ENCODE results near the gene PPTC7.
"Not testable (repeated sequence)": the region's sequence is repeated elsewhere in the genome, so short reads cannot be mapped to it uniquely, and the experiment has no call there.

PPTC7 gene

DNA sequence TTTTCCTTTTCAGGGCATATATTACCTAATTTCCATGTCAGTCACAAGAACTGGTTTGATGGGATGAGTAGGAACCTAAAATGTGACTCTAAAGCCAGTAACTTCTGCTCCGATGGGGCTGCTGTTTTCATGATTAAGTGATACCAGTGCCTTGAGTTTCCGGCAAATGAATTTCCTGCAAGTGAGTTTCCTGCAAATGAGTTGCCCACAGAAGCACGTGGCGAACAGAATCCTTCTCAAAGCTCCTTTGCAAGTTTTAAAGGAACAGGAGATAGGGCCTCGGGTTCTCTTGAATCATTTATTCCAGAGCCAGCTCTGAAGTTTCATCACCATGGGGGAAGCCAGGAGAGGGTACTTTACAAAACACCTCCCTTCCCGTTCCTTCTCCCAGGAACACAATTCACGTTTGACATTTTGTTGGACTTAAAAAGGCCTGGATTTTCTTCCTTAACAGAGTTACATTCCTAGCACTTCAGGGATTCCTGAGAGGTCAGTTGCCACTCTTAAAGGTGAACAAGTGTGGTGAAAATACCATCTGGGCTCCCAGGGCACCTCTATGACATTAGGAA lies 2.2 kb upstream of the PPTC7 start:
- peak; percentile 67 for DNase-seq (ENCODE audit: low spot score)

- peak; percentile 76 for DNase-seq (ENCODE audit: low spot score)
Observed at GRCh38 chr12:110582276-110583136, 612 bp downstream of the PPTC7 start.

DNA sequence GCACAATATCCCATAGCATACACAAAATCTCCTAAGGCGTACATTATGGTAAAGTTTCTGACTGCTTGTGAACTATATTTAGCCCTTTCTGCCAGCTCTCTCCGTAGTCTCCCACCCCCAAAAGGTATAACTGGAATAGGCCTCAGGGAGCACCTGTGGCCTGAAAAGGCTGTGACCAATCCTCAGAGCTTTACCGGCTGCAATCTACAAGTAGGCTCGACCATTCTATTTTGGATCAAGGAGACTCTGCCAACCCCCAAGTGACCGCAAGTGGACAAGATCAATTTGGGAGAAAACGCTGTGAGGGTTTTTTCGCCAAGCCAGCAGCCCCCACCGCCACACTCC lies 1.2 kb downstream of the PPTC7 start:
- no peak for DNase-seq (ENCODE audit: low spot score)

DNA sequence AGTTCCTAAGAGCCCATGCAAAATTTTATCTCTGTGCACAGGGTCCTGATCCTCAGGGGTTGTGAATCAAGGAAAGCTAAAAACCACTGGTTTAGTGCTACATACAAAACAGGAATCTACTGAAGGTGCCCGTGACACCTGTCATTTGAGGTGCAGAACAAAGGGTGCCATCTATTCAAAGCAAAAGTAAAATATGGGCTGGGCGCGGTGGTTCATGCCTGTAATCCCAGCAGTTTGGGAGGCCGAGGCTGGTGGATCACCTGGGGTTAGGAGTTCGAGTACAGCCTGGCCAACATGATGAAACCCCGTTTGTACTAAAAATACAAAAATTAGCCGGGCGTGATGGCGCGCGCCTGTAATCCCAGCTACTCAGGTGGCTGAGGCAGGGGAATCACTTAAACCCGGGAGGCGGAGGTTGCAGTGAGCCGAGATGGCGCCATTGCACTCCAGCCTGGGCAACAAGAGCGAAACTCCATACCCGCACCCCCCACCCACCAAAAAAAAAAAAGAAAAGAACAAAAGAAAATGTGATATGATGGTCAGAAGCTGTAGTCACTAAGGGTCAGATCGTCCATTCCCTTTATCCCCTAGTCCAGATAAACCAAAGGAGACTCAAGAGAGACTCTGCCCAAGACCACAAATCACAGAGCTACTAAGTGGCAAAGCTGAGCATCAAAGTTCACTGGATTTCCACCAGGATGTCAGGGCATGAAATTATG lies 3.4 kb downstream of the PPTC7 start:
- no peak for DNase-seq (ENCODE audit: low spot score)

DNA sequence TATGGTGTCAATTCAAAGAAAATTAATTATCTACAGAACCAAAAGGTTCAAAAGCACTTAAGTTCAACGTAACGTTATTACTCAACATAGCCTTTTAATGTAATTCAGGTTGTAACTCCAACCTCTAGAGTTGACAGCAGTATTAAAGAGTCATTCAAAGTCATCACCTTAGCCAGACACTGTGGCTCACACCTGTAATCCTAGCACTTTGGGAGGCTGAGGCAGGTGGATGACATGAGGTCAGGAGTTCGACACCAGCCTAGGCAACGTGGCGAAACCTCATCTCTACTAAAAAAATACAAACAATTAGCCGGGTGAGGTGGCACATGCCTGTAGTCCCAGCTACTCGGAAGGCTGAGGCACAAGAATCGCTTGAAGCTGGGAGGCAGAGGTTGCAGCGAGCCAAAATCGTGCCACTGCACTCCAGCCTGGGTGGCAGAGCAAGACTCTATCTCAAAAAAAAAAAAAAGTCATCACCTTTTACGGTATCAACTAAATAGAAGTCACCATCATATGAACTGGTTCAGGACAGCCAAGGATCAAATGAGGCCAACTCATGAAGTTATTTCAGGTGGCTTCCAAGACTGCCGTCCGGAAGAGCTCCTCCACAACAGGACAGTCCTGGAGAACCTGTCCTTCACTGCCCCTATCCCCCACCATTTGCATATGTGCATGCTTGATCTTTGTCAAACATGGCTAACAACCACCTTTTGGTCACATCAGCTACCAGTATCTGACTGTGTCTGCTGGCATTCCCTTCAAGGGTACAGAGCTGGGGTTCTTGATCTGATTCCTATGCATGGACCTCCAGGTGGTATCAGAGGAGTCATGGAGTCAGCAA lies 4.2 kb downstream of the PPTC7 start:
- DNase-seq (ENCODE audit: low spot score), result peak; percentile 74

DNA sequence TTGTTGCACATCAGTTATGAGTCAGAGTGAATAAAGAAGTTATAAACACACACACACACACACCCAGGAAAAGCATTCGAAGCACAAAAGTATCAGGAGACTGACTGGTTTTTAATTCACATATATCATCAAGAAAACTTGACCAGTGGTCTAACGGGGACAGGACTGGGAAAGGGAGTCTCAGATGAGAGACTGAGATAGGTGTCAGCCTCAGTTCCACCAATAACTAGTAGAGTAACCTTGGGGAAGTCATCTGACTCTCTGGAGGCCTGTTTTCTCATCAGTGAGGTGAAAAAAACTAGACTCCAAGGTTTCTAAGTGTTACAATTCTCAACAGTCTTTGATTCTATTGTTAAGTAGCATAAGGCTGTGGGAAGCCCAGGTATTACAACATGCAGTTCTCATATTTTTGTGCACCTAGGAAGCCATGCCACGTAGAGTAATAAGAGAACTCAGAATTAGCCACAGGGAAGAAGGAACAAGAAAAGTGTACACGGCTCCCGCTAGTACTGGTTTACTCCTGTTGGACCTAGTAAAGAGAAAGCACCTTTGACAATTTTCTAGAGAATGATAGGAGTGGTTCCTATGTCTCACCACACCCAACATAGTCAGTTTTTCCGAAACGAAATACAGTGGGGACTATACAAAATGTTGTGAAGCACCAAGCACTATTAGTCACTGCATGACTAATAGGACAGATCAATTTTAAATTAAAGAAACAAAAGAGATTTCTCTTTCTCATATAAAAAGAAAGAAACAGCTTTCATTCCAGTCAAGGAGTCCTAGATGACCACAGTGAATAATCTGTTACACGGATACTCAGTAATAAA lies 5.0 kb downstream of the PPTC7 start:
- peak; percentile 91 for DNase-seq (ENCODE audit: low spot score)

DNA sequence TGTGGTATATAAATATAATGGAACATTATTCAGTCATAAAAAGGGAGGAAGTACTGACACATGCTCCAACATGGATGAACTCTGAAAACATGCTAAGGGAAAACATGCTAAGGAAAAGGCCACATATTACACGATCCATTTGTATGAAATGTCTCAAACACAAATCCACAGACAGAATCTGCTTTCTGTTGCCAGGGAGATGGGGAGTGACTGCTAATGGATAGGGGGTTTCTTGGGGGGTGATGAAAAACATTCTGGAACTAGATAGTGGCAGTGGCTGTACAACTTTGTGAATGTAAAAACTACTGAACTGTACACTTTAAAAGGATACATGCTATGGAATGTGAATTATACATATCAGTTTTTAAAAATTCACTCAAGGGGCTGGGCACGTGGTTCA lies 6.6 kb downstream of the PPTC7 start:
- DNase-seq (ENCODE audit: low spot score), result no peak

DNA sequence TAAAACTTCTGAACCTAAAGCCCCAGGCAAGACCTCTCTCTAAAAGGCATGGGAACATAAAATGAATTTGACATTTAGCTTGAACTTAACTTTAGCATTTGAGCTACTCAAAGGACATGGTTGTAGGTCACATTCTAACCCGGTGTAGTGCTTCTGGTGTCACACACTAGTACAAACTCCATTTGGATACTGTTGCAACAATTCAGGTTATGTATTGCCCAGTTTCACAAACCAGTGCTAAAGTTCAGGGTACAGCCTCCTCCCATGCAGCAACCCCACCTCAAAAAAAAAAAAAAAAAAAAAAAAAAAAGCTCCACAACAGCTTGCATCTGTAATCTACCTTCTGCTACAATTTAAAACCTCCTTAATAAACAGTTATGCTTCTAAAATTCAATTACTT lies 7.8 kb downstream of the PPTC7 start:
- no peak for DNase-seq (ENCODE audit: low spot score)

DNA sequence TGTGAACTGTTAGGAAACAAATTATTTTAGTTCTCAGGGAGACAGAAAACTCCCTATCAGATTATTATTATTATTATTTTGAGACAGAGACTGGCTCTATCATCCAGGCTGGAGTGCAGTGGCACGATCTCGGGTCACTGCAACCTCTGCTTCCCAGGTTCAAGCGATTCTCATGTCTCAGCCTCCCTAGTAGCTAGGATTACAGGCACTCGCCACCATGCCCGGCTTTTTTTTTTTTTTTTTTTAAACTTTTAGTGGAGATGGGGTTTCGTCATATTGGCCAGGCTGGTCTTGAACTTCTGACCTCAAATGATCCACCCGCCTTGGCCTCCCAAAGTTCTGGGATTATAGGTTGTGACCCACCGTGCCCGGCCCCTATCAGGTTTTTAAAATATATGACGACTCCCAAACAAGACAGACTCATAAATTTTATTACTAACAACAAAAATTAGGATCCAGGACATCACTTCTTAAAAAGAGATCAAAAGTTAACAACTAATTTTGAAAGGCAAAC lies 8.3 kb downstream of the PPTC7 start:
- DNase-seq (ENCODE audit: low spot score), result not testable (repeated sequence)

- no peak for DNase-seq (ENCODE audit: low spot score)
Observed at GRCh38 chr12:110574044-110574443, 9.1 kb downstream of the PPTC7 start.

DNA sequence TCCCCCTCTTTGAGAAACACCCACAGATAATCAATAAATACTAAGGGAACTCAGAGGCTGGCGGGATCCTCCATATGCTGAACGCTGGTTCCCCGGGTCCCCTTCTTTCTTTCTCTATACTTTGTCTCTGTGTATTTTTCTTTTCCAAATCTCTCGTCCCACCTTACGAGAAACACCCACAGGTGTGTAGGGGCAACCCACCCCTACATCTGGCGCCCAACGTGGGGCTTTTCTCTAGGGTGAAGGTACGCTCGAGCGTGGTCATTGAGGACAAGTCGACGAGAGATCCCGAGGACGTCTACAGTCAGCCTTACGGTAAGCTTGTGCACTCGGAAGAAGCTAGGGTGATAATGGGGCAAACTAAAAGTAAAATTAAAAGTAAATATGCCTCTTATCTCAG lies 12.3 kb downstream of the PPTC7 start:
- not testable (repeated sequence) for DNase-seq (ENCODE audit: low spot score)

- not testable (repeated sequence) for DNase-seq (ENCODE audit: low spot score)
Observed at GRCh38 chr12:110569838-110570237, 13.3 kb downstream of the PPTC7 start.

GRCh38 chr12:110568752-110569151 lies 14.4 kb downstream of the PPTC7 start:
- no peak for DNase-seq (ENCODE audit: low spot score)

GRCh38 chr12:110566993-110567392 lies 16.1 kb downstream of the PPTC7 start:
- DNase-seq (ENCODE audit: low spot score), result no peak

- DNase-seq (ENCODE audit: low spot score), result no peak
Observed at GRCh38 chr12:110565894-110566871, 16.9 kb downstream of the PPTC7 start.

GRCh38 chr12:110564471-110564991 lies 18.6 kb downstream of the PPTC7 start:
- no peak for DNase-seq (ENCODE audit: low spot score)

DNA sequence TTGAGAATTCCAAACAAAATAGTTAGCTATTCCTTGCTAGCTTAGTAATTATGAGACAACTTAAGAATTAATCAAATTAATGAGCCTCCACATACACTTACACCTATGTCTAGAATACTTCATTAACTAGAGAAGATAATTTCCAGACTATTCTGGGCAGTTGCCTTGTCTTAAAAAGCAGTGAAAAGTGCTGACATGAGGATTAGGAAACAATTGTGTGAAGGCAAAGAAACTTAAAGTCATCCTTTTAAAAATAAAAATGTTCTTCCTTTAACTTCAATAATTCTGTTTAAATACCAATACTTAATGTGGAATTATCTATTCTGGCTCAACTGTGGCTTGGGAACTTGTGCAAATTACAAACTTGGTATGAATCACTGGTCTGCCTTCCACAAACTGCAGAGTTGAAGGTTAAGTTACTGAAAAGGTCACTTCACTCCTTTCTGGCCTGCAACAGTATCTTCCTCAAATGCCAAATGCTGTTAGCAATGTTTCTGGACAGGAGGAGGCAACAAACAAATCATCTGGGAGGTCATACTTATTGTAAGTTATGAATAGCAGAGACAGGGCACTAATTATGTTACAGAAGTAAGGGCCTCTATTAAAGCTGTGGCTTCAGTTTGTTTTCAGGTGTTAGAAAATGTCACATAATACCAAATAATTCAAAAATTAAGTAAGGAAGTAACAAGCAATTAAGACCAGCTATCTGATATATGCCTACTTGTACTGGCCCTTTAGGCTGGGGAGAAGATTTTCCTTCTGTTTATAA lies 19.2 kb downstream of the PPTC7 start:
- no peak for DNase-seq (ENCODE audit: low spot score)

DNA sequence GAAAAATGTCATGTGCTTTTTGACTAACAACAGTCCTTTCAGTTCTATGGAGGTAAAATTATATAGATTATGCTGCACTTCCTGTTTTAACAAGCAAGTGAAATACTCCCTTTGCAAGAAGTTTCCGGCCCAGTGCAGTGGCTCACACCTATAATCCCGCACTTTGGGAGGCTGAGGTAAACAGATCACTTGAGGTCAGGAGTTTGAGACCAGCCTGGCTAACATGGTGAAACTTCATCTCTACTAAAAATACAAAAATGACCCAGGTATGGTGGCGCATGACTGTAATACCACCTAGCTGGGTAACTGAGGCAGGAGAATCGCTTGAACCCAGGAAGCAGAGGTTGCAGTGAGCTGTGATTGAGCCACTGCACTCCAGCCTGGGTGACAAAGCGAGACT lies 20.7 kb downstream of the PPTC7 start:
- DNase-seq (ENCODE audit: low spot score), result peak; percentile 56
